GM12878 (cell line): ENCODE results near the gene NCBP3. TPM values are rescaled to one million over a fixed set of nuclear protein-coding genes. Genes with fewer than 3 reads are reported as not detected.

ENCODE experiments used
- ATAC-seq: fragments of 200-7000 bp; cut with Tn5 transposase; 3 replicates; pipeline ENCODE4 v1.9.1; 2020; ENCODE audit warnings: mild to moderate bottlenecking, moderate library complexity
- BruUV-seq: library from RNA; stranded (reverse); fragments of 400-500 nt; replicated peaks from 2 replicates; lab custom pipeline; 2021; lab: Mats Ljungman, UMichigan
- CTCF ChIA-PET: fragments of 300-600 bp; sonication (Branson Sonifier 250); formaldehyde crosslinking; extraction: SDS; loops from one replicate; lab custom pipeline; 2021; ENCODE audit warnings: inconsistent platforms; lab: Yijun Ruan, JAX
- POLR2A ChIA-PET: fragments of 350-600 bp; formaldehyde crosslinking; extraction: SDS; loops from one replicate; lab custom pipeline; 2021; ENCODE audit warnings: inconsistent platforms; lab: Charles Lee
- RAD21 ChIA-PET: fragments of 300-600 bp; sonication (Branson Sonifier 250); formaldehyde crosslinking; loops from one replicate; lab custom pipeline; 2023; ENCODE audit warnings: antibody characterized with exemption; ENCODE audit not compliant: unreplicated experiment; lab: Charles Lee
- SMC1A ChIA-PET: fragments of 300-600 bp; sonication (Branson Sonifier 250); formaldehyde crosslinking; loops from one replicate; lab custom pipeline; 2023; ENCODE audit not compliant: unreplicated experiment, uncharacterized antibody; lab: Charles Lee
- DNase-seq: peaks from one replicate; pipeline ENCODE4 v3.0.0-alpha.2; 2011; ENCODE audit warnings: low read depth, low spot score
- FAIRE-seq: peaks from 3 replicates; lab custom pipeline; 2011; peaks lifted over from hg19 to GRCh38; lab: Jason Lieb, UNC
- H2AFZ ChIP-seq: 2 replicates; pipeline ENCODE4 v1.6.0; 2011; ENCODE audit warnings: low read depth, low read length, control low read depth; ENCODE audit not compliant: control insufficient read depth
- H3K27ac ChIP-seq: 2 replicates; pipeline ENCODE4 v1.5.1; 2011; ENCODE audit warnings: control low read depth; ENCODE audit not compliant: control insufficient read depth, insufficient read depth
- H3K27me3 ChIP-seq, 2 experiments: replicated peaks in 1 of 2; 2 replicates each; pipeline versions ENCODE4 v1.6.0 to v1.6.1; 2011; ENCODE audit warnings: low read length in 1 of 2; ENCODE audit not compliant: control insufficient read depth in 2 of 2, insufficient read depth in 2 of 2
- H3K36me3 ChIP-seq, 2 experiments: 2 replicates each; pipeline ENCODE4 v1.5.1; 2011; ENCODE audit warnings: low read length in 1 of 2; ENCODE audit not compliant: control insufficient read depth in 2 of 2, insufficient read depth in 2 of 2
- H3K4me1 ChIP-seq: 2 replicates; pipeline ENCODE4 v1.6.1; 2011; ENCODE audit warnings: mild to moderate bottlenecking, low read length, moderate library complexity, mixed read lengths; ENCODE audit not compliant: control insufficient read depth, insufficient read depth
- H3K4me2 ChIP-seq: 2 replicates; pipeline ENCODE4 v1.6.0; 2011; ENCODE audit warnings: control low read depth; ENCODE audit not compliant: control insufficient read depth, insufficient read depth
- H3K4me3 ChIP-seq: fragments of 200-600 bp; sonication (generic); 2 replicates; pipeline ENCODE4 v1.5.1; 2016
- H3K79me2 ChIP-seq: 2 replicates; pipeline ENCODE4 v1.6.0; 2011; ENCODE audit warnings: low read length; ENCODE audit not compliant: control insufficient read depth, insufficient read depth
- H3K9ac ChIP-seq: 2 replicates; pipeline ENCODE4 v1.8.0; 2011; ENCODE audit warnings: low read length, control low read depth, mixed read lengths; ENCODE audit not compliant: control insufficient read depth, insufficient read depth
- H3K9me3 ChIP-seq: replicated peaks from 3 replicates; pipeline ENCODE4 v1.5.1; 2011; ENCODE audit warnings: mild to moderate bottlenecking, low read length; ENCODE audit not compliant: control insufficient read depth, insufficient read depth
- H4K20me1 ChIP-seq: 2 replicates; pipeline ENCODE4 v1.6.0; 2011; ENCODE audit not compliant: control insufficient read depth, insufficient read depth
- CHD4 ChIP-seq: fragments of 200-600 bp; sonication (generic); IDR thresholded peaks from 2 replicates; pipeline ENCODE4 v1.6.1; 2016; ENCODE audit warnings: mild to moderate bottlenecking
- CTCF ChIP-seq, 3 experiments: IDR thresholded peaks in 2 of 3; conservative IDR thresholded peaks in 1 of 3; 2 replicates each; pipeline ENCODE4 v1.5.1; 2011; ENCODE audit warnings: low read depth in 3 of 3, low read length in 3 of 3, mild to moderate bottlenecking in 3 of 3, control low read depth in 2 of 3, moderate library complexity in 2 of 3, inconsistent platforms in 1 of 3, mixed read lengths in 1 of 3; ENCODE audit not compliant: control insufficient read depth in 2 of 3, insufficient read depth in 1 of 3; ENCODE audit errors: extremely low read depth in 1 of 3
- ESRRA ChIP-seq: IDR thresholded peaks from 2 replicates; pipeline ENCODE4 v1.6.1; 2012; ENCODE audit warnings: mild to moderate bottlenecking, low read length, improper control_type of control experiment
- FOS ChIP-seq: IDR thresholded peaks from 3 replicates; pipeline ENCODE4 v1.6.1; 2011; ENCODE audit warnings: borderline replicate concordance; ENCODE audit not compliant: insufficient read length; ENCODE audit errors: extremely low read depth
- KDM1A ChIP-seq: fragments of 200-600 bp; sonication (generic); IDR thresholded peaks from 2 replicates; pipeline ENCODE4 v1.6.1; 2016; ENCODE audit warnings: borderline replicate concordance
- MXI1 ChIP-seq: fragments of 150-350 bp; IDR thresholded peaks from 2 replicates; pipeline ENCODE4 v1.6.1; 2011; ENCODE audit warnings: low read depth, mild to moderate bottlenecking, inconsistent platforms, low read length, improper control_type of control experiment
- NFYA ChIP-seq: IDR thresholded peaks from 2 replicates; pipeline ENCODE4 v1.6.1; 2011; ENCODE audit warnings: low read depth, mild to moderate bottlenecking, low read length, improper control_type of control experiment, borderline replicate concordance
- PAX8 ChIP-seq: fragments of 450-650 bp; IDR thresholded peaks from 2 replicates; pipeline ENCODE4 v1.6.1; 2017; ENCODE audit warnings: mild to moderate bottlenecking, moderate library complexity
- POLR2A ChIP-seq: IDR thresholded peaks from 2 replicates; pipeline ENCODE4 v1.6.1; 2011; ENCODE audit warnings: low read depth, mild to moderate bottlenecking, low read length
- RELA ChIP-seq: fragments of 450-650 bp; IDR thresholded peaks from 2 replicates; pipeline ENCODE4 v1.8.0; 2014; ENCODE audit warnings: borderline replicate concordance; ENCODE audit not compliant: partially characterized antibody
- SPI1 ChIP-seq: IDR thresholded peaks from 2 replicates; pipeline ENCODE4 v1.6.1; 2011; ENCODE audit warnings: low read depth, mild to moderate bottlenecking, low read length, moderate library complexity, borderline replicate concordance; ENCODE audit not compliant: insufficient read depth
- WGBS: methylation state at CpG from one replicate; pipeline ENCODE4 v1.1.6; 2016; ENCODE audit warnings: low lambda C conversion rate; ENCODE audit not compliant: insufficient replicate concordance, insufficient coverage; ENCODE audit errors: missing lambda C conversion rate; 5-methylcytosine and 5-hydroxymethylcytosine counted together
- in situ Hi-C: fragments of 300-500 bp; cut with MboI; formaldehyde crosslinking; loops from 9 replicates; pipeline ENCODE4 v1.14.3; 2018; ENCODE audit warnings: mixed read lengths
- intact Hi-C: fragments of 100-400 bp; cut with micrococcal nuclease; formaldehyde crosslinking; loops from one replicate; pipeline ENCODE4 v1.14.2; 2022; ENCODE audit not compliant: unreplicated experiment
- polyA plus RNA-seq, 11 experiments: library from polyadenylated mRNA; depleted of rRNA in 4 of 11; unstranded in 6 of 11; stranded (reverse) in 5 of 11; fragments of >200 nt; fragmentation: Nextera tagmentation in 4 of 11; fragmentation: Illumina TruSeq in 1 of 11; extraction: Ambion mirVana in 4 of 11; extraction: Trizol in 1 of 11; gene quantifications; 1 replicate in 1 of 11; 2 replicates in 10 of 11; pipeline versions ENCODE4 v1.2.1 to v1.2.3, GENCODE V29; 2011 to 2016; ENCODE audit warnings: inconsistent platforms in 2 of 11, missing spikeins in 2 of 11, low read depth in 1 of 11
- total RNA-seq, 4 experiments: library from RNA; depleted of rRNA in 3 of 4; stranded (reverse); fragments of >200 nt in 3 of 4; fragmentation: Illumina TruSeq in 1 of 4; extraction: Trizol in 1 of 4; gene quantifications; 2 replicates each; pipeline versions ENCODE4 v1.2.1 to v1.2.3, GENCODE V29; 2013 to 2021

The NCBP3 gene
- total and polyA plus RNA-seq, 10 of the 15 experiments (the other 5 are each of a cell fraction or from before 2014, with no cell fraction given) = 5.2 to 32.0 (median 23.2) TPM

GRCh38 chr17:3861761-3862681, 16.0 kb upstream of the NCBP3 start:
- no peaks in the 10 kb centered on the region for H3K4me1 ChIP-seq
- POLR2A ChIA-PET = interaction anchor here (0.5 to 1.3 kb wide), 2 partner anchors 213 to 1542 kb away, joined by 3 to 4 read pairs; no protein-coding TSS in a partner anchor
- in situ Hi-C loops = no loop called here

GRCh38 chr17:3860939-3861700, 15.1 kb upstream of the NCBP3 start:
- Histone ChIP-seq H3K9me3 (no peaks in the 10 kb centered on the region), H2AFZ (no peak overlapping the region), H4K20me1 (no peaks in the 10 kb centered on the region), H3K79me2 (no peaks in the 10 kb centered on the region), H3K27me3 (no peaks in the 10 kb centered on the region), H3K36me3 (no peaks in the 10 kb centered on the region), H3K27ac (no peak overlapping the region), H3K4me3 (no peak overlapping the region), H3K4me1 (no peaks in the 10 kb centered on the region), H3K9ac (no peak overlapping the region), H3K4me2 (no peak overlapping the region)
- 82% methylated on average over 30 of the region's 30 CpGs for WGBS
- ChIA-PET SMC1A (interaction anchor here (1.0 to 1.4 kb wide), 5 partner anchors 10 to 214 kb away, joined by 3 to 7 read pairs (median 3); no protein-coding TSS in a partner anchor), RAD21 (interaction anchor here (0.6 to 0.9 kb wide), 2 partner anchors 123 to 214 kb away, joined by 3 read pairs; no protein-coding TSS in a partner anchor), POLR2A (no interaction called here), CTCF (interaction anchor here (0.7 to 2.2 kb wide), 5 partner anchors 15 to 214 kb away, joined by 3 to 7 read pairs (median 4); partner anchors contain the start of gene NCBP3)
- intact Hi-C loops = no loop called here
- ATAC-seq (no peak), DNase-seq (no peak), FAIRE-seq (no peak)
- in situ Hi-C loops = no loop called here
- BruUV-seq = no TSS peak
- TF ChIP-seq ESRRA (no peak), NFYA (no peak), PAX8 (no peak), KDM1A (no peak), CHD4 (no peak), CTCF (IDR thresholded peaks at IDR 0.05 in 2 of 3, conservative IDR thresholded peaks at IDR 0.05 in 1 of 3; ENCODE audit: control insufficient read depth in 2 of 3, extremely low read depth in 1 of 3, insufficient read depth in 1 of 3, low read depth in 3 of 3, low read length in 3 of 3) (no peak), FOS (no peak), RELA (no peak), SPI1 (no peak)

More at GRCh38 chr17:3861761-3862681, 16.0 kb upstream of the NCBP3 start:
- H3K9ac ChIP-seq = no peak overlapping the region
- H2AFZ ChIP-seq = no peak overlapping the region
- WGBS = 62% methylated on average over 22 of the region's 28 CpGs
- intact Hi-C loops = loop anchor here (2.0 kb wide), 1 partner anchor 51 kb away; no protein-coding TSS in a partner anchor
- H3K36me3 ChIP-seq = no peaks in the 10 kb centered on the region
- no peak overlapping the region for H3K4me2 ChIP-seq
- CTCF ChIA-PET = interaction anchor here (0.7 to 4.7 kb wide), 6 partner anchors 45 to 213 kb away, joined by 3 to 29 read pairs (median 5); no protein-coding TSS in a partner anchor
- no peak overlapping the region for H3K27ac ChIP-seq
- BruUV-seq = no TSS peak
- DNase-seq (no peak), ATAC-seq (no peak), FAIRE-seq (no peak)
- no peak overlapping the region for H3K4me3 ChIP-seq
- H3K9me3 ChIP-seq = no peaks in the 10 kb centered on the region
- SMC1A ChIA-PET = interaction anchor here (1.0 to 1.4 kb wide), 4 partner anchors 11 to 213 kb away, joined by 3 read pairs; no protein-coding TSS in a partner anchor
- H3K79me2 ChIP-seq = no peaks in the 10 kb centered on the region
- RAD21 ChIA-PET = interaction anchor here (0.8 to 1.3 kb wide), 4 partner anchors 55 to 125 kb away, joined by 3 to 4 read pairs (median 4); no protein-coding TSS in a partner anchor
- no peaks in the 10 kb centered on the region for H3K27me3 ChIP-seq
- H4K20me1 ChIP-seq = no peaks in the 10 kb centered on the region
- TF ChIP-seq POLR2A (no peak), MXI1 (no peak)
